HepG2 (cell line): ENCODE results near the gene HELZ2. TPM values are rescaled to one million over a fixed set of nuclear protein-coding genes. Genes with fewer than 3 reads are reported as not detected.
A peak's percentile ranks its signal among the peaks of the same experiment; 100 is the strongest.

Experiments used
- ERF ChIP-seq: IDR thresholded peaks from 2 replicates; pipeline ENCODE4 v1.6.1; 2018; ENCODE audit warnings: missing biosample characterization, missing genetic modification reagents
- FOXK1 ChIP-seq: sonication (generic); formaldehyde crosslinking; IDR thresholded peaks from 2 replicates; pipeline ENCODE4 v1.4.0; 2020; ENCODE audit warnings: low read depth, missing genetic modification reagents, borderline replicate concordance
- GTF3A ChIP-seq: sonication (generic); formaldehyde crosslinking; conservative IDR thresholded peaks from 2 replicates; pipeline ENCODE4 v1.4.0; 2020; ENCODE audit warnings: mild to moderate bottlenecking, missing genetic modification reagents
- HCFC1 ChIP-seq: fragments of 150-350 bp; IDR thresholded peaks from 2 replicates; pipeline ENCODE4 v1.6.1; 2014; ENCODE audit warnings: low read depth, low read length
- HMGA1 ChIP-seq: sonication (generic); formaldehyde crosslinking; conservative IDR thresholded peaks from 2 replicates; pipeline ENCODE4 v1.4.0; 2020; ENCODE audit warnings: missing genetic modification reagents
- KLF6 ChIP-seq: IDR thresholded peaks from 2 replicates; pipeline ENCODE4 v1.8.0; 2016; ENCODE audit warnings: missing biosample characterization, missing genetic modification reagents
- MED13 ChIP-seq: sonication (generic); formaldehyde crosslinking; IDR thresholded peaks from 2 replicates; pipeline ENCODE4 v1.5.0; 2020; ENCODE audit warnings: missing genetic modification reagents
- SP140L ChIP-seq: sonication (generic); formaldehyde crosslinking; IDR thresholded peaks from 2 replicates; pipeline ENCODE4 v1.4.0; 2020; ENCODE audit warnings: missing genetic modification reagents, borderline replicate concordance
- YEATS2 ChIP-seq: sonication (generic); formaldehyde crosslinking; IDR thresholded peaks from 2 replicates; pipeline ENCODE4 v1.4.0; 2020; ENCODE audit warnings: missing genetic modification reagents, borderline replicate concordance
- ZGPAT ChIP-seq: IDR thresholded peaks from 2 replicates; pipeline ENCODE4 v1.6.1; 2016; ENCODE audit warnings: mild to moderate bottlenecking
- ZNF121 ChIP-seq: sonication (generic); formaldehyde crosslinking; IDR thresholded peaks from 2 replicates; pipeline ENCODE4 v1.5.0; 2020; ENCODE audit warnings: mild to moderate bottlenecking, missing genetic modification reagents
- ZNF274 ChIP-seq: sonication (generic); formaldehyde crosslinking; IDR thresholded peaks from 2 replicates; pipeline ENCODE4 v1.5.1; 2020; ENCODE audit warnings: mild to moderate bottlenecking, missing genetic modification reagents
- ZNF460 ChIP-seq: sonication (generic); formaldehyde crosslinking; IDR thresholded peaks from 2 replicates; pipeline ENCODE4 v1.5.1; 2020; ENCODE audit warnings: missing genetic modification reagents, mild to moderate bottlenecking, borderline replicate concordance
- ZNF788 ChIP-seq: sonication (generic); formaldehyde crosslinking; IDR thresholded peaks from 2 replicates; pipeline ENCODE4 v1.5.0; 2020; ENCODE audit warnings: mild to moderate bottlenecking, missing genetic modification reagents, borderline replicate concordance
- polyA plus RNA-seq, 8 experiments: library from polyadenylated mRNA; depleted of rRNA in 3 of 8; stranded (reverse) in 7 of 8; unstranded in 1 of 8; fragments of >200 nt; fragmentation: Illumina TruSeq in 4 of 8; extraction: Trizol in 4 of 8; gene quantifications; 2 replicates each; pipeline versions ENCODE4 v1.2.1 to v1.2.3, GENCODE V29; 2011 to 2016; ENCODE audit warnings: low read depth in 4 of 8, missing spikeins in 1 of 8, mixed read lengths in 1 of 8; ENCODE audit not compliant: insufficient read depth in 1 of 8
- total RNA-seq, 5 experiments: library from RNA; depleted of rRNA; stranded (reverse); fragments of >200 nt; fragmentation: Illumina TruSeq; extraction: Trizol; gene quantifications; 2 replicates each; pipeline ENCODE4 v1.2.3, GENCODE V29; 2016; ENCODE audit warnings: low read depth in 1 of 5
- TF ChIP-seq, protein P1 (sequence below): sonication (generic); formaldehyde crosslinking; IDR thresholded peaks from 2 replicates; pipeline ENCODE4 v1.5.0; 2020; ENCODE audit warnings: mild to moderate bottlenecking, missing genetic modification reagents
- TF ChIP-seq, protein P2 (sequence below), 2 experiments: sonication (generic) in 1 of 2; formaldehyde crosslinking in 1 of 2; IDR thresholded peaks; 2 replicates each; pipeline versions ENCODE4 v1.4.0 to v1.6.1; 2018 to 2020; ENCODE audit warnings: missing genetic modification reagents in 2 of 2, borderline replicate concordance in 1 of 2, low read depth in 1 of 2, mild to moderate bottlenecking in 1 of 2, missing biosample characterization in 1 of 2
- TF ChIP-seq, protein P3 (sequence below): sonication (generic); formaldehyde crosslinking; IDR thresholded peaks from 2 replicates; pipeline ENCODE4 v1.4.0; 2020; ENCODE audit warnings: missing genetic modification reagents
- TF ChIP-seq, protein P4 (sequence below): sonication (generic); formaldehyde crosslinking; IDR thresholded peaks from 2 replicates; pipeline ENCODE4 v1.8.1; 2023; ENCODE audit warnings: mild to moderate bottlenecking, missing genetic modification reagents

HELZ2 gene
- total and polyA plus RNA-seq, 2 of the 13 experiments (the other 11 are each of a cell fraction or from before 2014, with no cell fraction given): 9.6 to 10.1 TPM

- peak; percentile 84; the same call in 1 of the 2 replicates for TF ChIP-seq ZNF274 (CRISPR knock-in tag)
- no peak for TF ChIP-seq HMGA1 (CRISPR knock-in tag)
- TF ChIP-seq, protein P1, sequence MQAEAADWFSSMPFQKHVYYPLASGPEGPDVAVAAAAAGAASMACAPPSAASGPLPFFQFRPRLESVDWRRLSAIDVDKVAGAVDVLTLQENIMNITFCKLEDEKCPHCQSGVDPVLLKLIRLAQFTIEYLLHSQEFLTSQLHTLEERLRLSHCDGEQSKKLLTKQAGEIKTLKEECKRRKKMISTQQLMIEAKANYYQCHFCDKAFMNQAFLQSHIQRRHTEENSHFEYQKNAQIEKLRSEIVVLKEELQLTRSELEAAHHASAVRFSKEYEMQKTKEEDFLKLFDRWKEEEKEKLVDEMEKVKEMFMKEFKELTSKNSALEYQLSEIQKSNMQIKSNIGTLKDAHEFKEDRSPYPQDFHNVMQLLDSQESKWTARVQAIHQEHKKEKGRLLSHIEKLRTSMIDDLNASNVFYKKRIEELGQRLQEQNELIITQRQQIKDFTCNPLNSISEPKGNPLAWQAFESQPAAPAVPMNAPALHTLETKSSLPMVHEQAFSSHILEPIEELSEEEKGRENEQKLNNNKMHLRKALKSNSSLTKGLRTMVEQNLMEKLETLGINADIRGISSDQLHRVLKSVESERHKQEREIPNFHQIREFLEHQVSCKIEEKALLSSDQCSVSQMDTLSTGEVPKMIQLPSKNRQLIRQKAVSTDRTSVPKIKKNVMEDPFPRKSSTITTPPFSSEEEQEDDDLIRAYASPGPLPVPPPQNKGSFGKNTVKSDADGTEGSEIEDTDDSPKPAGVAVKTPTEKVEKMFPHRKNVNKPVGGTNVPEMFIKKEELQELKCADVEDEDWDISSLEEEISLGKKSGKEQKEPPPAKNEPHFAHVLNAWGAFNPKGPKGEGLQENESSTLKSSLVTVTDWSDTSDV (CRISPR knock-in tag): peak; percentile 92; the same call in 1 of the 2 replicates
- peak; percentile 84 for TF ChIP-seq YEATS2 (CRISPR knock-in tag)
- peak; percentile 96 for TF ChIP-seq ERF (CRISPR knock-in tag)
- TF ChIP-seq, protein P2, sequence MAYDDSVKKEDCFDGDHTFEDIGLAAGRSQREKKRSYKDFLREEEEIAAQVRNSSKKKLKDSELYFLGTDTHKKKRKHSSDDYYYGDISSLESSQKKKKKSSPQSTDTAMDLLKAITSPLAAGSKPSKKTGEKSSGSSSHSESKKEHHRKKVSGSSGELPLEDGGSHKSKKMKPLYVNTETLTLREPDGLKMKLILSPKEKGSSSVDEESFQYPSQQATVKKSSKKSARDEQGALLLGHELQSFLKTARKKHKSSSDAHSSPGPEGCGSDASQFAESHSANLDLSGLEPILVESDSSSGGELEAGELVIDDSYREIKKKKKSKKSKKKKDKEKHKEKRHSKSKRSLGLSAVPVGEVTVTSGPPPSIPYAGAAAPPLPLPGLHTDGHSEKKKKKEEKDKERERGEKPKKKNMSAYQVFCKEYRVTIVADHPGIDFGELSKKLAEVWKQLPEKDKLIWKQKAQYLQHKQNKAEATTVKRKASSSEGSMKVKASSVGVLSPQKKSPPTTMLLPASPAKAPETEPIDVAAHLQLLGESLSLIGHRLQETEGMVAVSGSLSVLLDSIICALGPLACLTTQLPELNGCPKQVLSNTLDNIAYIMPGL (CRISPR knock-in tag; IDR thresholded peaks at IDR 0.05; ENCODE audit: borderline replicate concordance in 1 of 2, low read depth in 1 of 2): peak; percentile 97 to 99
- TF ChIP-seq SP140L (CRISPR knock-in tag): 0 out of 2 replicates have a peak, but pooled peaks have one; percentile 29
- no peak; the same call in 1 of the 2 replicates for TF ChIP-seq ZNF460 (CRISPR knock-in tag)
- peak; percentile 93; the same call in 1 of the 2 replicates for TF ChIP-seq KLF6 (CRISPR knock-in tag)
- TF ChIP-seq, protein P3, sequence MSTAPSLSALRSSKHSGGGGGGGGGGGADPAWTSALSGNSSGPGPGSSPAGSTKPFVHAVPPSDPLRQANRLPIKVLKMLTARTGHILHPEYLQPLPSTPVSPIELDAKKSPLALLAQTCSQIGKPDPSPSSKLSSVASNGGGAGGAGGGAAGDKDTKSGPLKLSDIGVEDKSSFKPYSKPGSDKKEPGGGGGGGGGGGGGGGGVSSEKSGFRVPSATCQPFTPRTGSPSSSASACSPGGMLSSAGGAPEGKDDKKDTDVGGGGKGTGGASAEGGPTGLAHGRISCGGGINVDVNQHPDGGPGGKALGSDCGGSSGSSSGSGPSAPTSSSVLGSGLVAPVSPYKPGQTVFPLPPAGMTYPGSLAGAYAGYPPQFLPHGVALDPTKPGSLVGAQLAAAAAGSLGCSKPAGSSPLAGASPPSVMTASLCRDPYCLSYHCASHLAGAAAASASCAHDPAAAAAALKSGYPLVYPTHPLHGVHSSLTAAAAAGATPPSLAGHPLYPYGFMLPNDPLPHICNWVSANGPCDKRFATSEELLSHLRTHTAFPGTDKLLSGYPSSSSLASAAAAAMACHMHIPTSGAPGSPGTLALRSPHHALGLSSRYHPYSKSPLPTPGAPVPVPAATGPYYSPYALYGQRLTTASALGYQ (CRISPR knock-in tag): peak; percentile 60; the same call in 1 of the 2 replicates
- peak; percentile 97 for TF ChIP-seq ZGPAT
- TF ChIP-seq MED13: peak; percentile 87; the same call in 1 of the 2 replicates
- TF ChIP-seq HCFC1: peak; percentile 29; the same call in 1 of the 2 replicates
- TF ChIP-seq FOXK1: no peak; the same call in 1 of the 2 replicates
- TF ChIP-seq, protein P4, sequence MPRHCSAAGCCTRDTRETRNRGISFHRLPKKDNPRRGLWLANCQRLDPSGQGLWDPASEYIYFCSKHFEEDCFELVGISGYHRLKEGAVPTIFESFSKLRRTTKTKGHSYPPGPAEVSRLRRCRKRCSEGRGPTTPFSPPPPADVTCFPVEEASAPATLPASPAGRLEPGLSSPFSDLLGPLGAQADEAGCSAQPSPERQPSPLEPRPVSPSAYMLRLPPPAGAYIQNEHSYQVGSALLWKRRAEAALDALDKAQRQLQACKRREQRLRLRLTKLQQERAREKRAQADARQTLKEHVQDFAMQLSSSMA (CRISPR knock-in tag): peak; percentile 87
- peak; percentile 80; the same call in 1 of the 2 replicates for TF ChIP-seq GTF3A
- no peak; the same call in 1 of the 2 replicates for TF ChIP-seq ZNF121 (CRISPR knock-in tag)
- peak; percentile 95; the same call in 1 of the 2 replicates for TF ChIP-seq ZNF788
Observed at GRCh38 chr20:63537525-63538203, 36.4 kb downstream of the HELZ2 start (continued).
